Stimulated activated CD4-positive, alpha-beta T cell treated with anti-CD3 and anti-CD28 coated beads, Interleukin-12 subunit alpha, Interleukin-12 subunit beta, amount 100 ng/mL, for 24 hours (primary cell): ENCODE measurements around the gene PRKAR1B.

Experiments used
- DNase-seq, 2 experiments: peaks; one replicate each; pipeline ENCODE4 v3.0.0-alpha.2; 2020; ENCODE audit warnings: low read depth in 2 of 2

The PRKAR1B gene

GRCh38 chr7:541661-542060 lies 185.4 kb downstream of the PRKAR1B start:
- no peak for DNase-seq

DNA sequence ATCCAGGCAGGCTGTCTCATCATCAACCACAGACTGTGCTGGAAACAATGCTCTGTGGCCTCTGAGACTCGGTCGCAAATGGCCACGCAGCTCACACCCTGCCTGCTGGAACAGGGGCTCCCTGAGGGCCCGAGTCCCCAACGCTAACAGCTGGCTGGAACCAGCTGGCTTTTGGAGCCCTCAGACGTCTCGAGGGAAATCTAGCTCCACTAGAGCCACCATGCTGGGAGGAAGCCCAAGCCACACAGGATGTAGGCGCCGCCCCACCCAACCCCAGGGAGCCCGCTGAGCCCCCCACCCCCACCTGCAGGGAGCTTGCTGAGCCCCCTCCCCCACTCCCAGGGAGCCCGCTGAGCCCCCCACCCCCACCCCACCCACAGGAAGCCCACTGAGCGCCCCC lies 186.1 kb downstream of the PRKAR1B start:
- DNase-seq = no peak

- no peak for DNase-seq
Observed at GRCh38 chr7:540579-540978, 186.5 kb downstream of the PRKAR1B start.

DNA sequence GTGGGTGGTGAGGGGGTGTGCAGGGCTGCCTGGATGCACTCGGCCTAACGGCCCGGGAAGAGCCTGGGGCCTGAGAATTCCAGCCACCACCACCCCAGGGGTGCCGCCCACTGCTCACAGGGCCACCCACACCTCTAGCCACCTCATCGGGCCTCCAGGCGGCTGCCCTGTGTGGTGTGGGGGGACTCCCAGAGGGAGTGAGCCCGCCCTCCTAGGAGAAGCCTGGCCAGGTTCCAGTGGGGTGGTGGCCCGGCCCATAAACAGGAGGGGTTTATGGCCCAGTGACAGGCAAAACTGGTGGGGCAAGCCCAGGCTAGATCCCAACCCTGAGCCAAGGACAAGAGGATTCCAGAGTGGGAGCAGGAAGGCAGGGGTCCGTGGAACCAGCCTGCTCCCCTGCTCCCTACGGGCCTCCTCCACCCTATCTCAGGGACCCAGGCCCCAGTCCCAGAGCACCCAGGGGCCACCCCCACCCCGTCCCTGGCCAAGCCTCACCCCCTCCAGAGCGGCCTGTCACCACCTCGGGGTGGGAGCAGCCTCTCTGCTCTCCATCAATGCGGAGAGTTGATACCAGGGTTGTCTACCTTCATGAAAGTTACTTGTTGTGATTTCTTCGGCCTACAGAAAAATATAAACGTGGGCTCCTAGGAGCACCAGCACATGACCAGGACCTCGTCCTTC lies 187.2 kb downstream of the PRKAR1B start:
- DNase-seq = no peak

DNA sequence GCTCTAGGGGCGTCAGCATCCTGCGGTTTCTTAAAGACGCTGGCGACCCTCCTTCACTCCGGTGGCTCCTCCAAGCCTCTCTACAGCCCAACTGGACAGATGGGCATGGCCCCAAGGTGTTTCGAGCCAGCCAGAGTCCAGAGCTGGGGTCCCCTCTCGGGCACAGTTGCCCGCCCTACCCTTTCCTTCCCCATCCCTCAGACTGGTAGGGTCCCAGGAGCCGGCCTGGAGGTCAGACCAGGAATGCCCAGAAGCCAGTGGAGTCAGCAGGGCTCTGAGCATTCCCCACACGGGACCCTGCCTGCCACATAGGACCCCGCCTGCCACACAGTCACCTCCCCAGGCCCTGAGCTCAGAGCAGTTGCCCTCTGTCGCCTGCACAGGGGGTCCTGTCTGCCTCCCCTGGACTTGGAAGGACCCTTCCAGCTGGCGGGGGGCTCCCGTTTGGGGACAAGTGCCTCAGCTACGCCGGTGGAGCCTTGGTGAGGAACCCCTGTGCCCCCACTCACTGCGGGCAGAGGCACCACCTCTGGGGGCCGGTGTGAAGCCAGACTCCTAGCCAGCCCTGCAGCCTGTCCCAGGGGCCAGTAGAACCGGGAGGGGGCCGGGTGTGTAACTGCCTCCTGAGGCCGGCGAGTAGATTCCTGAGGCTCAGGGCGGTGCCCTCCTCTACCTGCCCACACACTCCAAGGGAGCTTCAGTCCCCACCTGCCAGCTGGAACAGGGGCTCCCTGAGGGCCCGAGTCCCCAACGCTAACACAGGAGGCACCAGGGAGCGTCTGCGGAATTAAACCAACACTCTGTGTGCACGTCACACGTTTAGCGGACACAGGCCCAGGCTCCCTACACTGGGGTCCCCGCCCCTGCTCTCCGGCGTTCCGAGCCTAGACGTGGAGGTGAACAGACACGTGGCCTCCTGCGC lies 188.1 kb downstream of the PRKAR1B start:
- no peak for DNase-seq

DNA sequence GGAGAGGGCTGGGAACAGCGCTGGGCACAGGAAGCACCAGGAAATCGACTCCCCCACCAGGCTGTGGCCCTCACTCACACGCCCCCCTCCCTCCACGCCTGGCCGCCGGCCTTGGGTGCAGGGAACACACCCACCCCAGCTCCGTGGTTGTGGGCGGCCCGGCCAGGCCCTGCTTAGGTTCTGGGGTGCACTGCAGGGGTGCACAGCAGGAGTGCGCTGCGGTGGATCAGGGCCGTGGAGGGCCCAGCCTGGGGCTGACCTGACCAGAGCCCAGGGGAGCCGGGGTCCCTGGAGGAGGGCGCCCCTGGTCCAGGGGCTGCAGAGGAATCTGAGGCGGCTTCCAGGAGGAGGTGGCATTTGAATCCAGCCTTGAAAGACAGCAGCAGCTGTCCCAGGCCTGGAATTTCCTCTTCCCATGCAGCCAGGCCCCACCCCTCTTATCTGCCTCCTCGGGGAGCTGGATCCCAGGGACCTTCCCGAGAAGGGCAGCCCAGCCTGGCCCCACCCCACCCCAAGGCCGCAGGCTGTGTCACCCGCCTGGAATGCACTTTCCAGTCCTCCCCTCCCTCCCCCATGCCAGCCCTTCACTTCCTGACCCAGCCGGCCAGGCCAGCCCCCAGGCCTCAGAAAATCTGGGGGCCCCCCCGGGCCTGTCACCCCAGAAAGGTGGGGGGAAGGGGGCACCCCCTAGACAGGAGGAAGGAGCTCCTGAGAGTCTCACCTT lies 189.0 kb downstream of the PRKAR1B start:
- DNase-seq = no peak

DNA sequence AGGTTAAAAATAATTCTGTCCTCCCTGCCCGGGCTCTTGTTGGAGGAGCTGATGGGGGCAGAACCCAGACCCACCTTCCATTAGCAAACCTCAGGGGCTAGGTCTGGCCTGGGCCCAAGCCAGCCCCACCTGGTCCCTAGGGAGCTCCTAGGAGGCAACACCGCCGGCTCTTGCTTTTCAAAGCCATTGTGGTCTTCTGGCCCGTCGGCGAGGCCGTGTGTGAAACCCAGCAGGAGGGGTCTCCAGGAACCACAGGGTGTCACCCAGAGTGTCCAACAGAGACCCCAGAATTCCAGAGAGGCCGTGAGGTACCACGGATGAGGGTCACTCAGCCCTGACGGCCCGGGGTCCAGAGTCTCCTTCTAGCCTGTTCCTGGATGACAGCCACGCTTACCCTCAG lies 190.8 kb downstream of the PRKAR1B start:
- DNase-seq = no peak

- DNase-seq = no peak
Observed at GRCh38 chr7:534959-535358, 192.1 kb downstream of the PRKAR1B start.

DNA sequence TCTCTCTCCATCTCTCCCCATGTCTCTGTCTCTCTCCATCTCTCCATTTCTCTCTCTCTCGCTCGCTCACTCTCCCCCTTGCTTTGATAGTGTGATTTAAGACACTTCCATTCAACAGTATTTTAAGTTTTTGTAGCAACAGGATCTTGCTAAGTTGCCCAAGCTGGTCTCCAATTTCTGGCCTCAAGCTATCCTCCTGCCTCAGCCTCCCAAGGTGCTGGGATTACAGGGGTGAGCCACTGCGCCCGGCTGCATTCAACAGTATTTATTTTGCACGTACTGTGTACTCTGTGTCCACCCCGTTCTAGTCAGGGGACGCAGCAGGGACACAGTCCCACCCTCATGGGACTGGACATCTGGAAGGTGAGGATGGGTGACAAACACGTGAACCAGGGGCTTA lies 193.0 kb downstream of the PRKAR1B start:
- DNase-seq = no peak

DNA sequence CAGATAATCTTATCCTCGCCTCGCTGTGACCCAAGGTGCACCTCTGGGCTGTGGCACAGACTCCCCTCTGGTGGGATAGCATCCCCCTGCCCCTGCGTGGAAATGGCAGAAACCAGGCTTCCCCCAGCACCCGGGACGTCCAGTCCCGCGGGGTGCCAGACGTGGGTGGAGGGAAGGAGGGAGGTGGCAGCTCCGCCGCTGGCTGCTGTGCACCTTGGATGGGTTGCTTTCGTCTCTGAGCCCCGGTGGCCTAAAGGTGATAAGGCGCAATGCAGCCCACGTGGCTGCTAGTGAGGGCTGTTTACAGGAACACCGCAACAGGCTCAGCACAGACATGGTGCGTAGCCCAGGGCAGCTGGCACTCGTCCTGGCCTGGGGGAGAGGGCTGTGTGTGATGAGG lies 193.8 kb downstream of the PRKAR1B start:
- no peak for DNase-seq

DNA sequence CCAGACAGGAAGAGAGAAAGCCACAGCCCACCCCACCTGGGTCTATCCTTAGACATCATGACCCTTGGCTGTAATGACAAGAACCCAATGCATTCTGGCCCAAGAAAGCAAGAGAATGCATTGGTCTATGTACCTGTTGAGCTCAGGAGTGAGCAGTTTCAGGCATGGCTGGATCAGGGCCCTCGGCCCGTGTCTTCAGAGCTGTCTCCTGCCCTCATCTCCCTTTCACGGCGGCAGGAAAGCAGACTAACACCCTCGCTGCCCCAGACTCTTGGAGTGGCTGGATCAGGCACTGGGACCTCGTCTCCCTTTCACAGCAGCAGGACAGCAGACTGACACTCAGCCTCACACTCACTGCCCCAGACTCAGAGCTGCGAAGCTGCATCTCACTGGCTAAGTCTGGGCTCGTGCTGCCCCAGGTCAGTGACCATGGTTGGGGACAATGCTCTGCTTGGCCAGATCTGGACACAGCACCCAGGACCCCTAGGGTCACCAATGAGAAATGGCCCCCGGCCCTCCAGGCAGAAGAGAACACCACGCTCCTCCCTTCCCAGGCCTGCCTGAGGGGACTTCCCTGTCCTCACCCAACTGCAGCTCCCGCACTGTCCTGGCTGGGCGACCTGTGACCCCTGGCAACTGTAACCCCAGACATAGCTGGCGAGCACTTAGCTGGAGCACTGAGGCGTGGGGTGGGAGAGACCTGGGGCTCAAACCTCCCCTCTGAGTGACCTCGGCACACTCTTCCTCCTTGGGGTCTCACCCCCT lies 194.5 kb downstream of the PRKAR1B start:
- DNase-seq = no peak

- DNase-seq = no peak
Observed at GRCh38 chr7:531777-532176, 195.3 kb downstream of the PRKAR1B start.

- DNase-seq = no peak
Observed at GRCh38 chr7:528451-528850, 198.6 kb downstream of the PRKAR1B start.

DNA sequence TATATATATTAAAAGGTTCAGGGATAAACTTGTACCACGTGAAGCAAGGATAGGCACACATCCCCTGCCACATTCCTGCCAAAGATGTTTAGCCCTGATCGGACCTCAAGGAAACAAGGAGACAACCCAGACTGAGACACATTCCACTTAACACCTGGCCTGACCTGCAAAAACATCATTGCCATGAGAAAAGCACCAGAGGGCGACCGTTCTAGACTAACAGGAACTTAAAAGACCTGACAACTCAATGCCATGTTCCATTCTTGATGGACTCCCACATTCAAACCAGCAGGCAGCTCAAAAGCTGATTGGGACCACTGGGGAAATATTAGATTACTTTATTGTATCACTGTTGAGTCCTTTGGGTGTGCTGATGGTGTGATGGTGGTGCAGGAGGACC lies 199.4 kb downstream of the PRKAR1B start:
- no peak for DNase-seq

DNA sequence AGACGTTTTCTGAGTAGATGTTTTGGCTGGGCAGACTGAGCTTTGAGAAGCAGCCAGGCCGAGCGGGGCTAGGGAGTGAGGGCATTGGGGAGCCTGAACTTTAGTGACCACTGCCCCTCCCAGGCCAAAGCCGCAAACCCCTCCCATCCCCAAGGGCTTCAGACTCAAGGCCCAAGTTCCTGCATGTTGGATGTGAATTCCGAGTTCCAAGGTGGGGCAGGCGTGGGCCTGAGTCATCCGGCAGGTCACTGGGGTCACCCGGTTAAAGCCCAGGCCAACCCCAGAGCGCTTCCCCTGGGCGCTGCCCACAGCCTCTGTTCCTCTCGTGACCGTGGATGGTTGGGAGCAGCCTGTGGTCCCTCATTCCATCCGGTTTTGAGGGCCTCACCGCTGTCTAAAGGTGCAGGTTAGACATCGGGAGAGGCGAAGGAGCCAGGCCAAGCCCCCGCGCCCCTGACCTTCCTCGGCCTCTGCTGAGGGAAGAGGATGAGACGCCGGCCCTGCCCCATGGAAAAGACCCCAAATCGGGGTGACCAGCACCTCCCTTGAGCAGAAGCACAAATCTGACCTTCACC lies 200.5 kb downstream of the PRKAR1B start:
- no peak for DNase-seq

DNA sequence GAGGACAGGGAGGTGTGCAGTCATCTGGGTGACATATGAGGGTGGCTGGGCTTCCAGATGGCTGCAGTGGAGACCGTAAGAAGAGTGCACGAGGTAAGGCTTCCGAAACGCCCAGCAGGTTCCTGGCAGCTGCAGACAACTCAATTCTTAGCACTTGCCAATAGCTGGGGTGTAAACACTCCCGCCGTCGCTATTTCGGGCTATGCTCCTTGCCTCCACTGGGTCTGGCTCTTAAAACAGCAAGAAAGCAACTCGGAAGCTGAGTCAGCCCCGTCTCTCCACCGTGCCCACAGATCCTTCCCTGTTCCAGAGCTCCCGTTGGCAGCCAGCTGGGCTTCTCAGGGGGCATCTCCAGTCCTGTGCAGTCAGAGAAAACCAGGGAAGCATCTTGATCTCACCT lies 201.3 kb downstream of the PRKAR1B start:
- no peak for DNase-seq

- DNase-seq = no peak
Observed at GRCh38 chr7:524800-525199, 202.3 kb downstream of the PRKAR1B start.

DNA sequence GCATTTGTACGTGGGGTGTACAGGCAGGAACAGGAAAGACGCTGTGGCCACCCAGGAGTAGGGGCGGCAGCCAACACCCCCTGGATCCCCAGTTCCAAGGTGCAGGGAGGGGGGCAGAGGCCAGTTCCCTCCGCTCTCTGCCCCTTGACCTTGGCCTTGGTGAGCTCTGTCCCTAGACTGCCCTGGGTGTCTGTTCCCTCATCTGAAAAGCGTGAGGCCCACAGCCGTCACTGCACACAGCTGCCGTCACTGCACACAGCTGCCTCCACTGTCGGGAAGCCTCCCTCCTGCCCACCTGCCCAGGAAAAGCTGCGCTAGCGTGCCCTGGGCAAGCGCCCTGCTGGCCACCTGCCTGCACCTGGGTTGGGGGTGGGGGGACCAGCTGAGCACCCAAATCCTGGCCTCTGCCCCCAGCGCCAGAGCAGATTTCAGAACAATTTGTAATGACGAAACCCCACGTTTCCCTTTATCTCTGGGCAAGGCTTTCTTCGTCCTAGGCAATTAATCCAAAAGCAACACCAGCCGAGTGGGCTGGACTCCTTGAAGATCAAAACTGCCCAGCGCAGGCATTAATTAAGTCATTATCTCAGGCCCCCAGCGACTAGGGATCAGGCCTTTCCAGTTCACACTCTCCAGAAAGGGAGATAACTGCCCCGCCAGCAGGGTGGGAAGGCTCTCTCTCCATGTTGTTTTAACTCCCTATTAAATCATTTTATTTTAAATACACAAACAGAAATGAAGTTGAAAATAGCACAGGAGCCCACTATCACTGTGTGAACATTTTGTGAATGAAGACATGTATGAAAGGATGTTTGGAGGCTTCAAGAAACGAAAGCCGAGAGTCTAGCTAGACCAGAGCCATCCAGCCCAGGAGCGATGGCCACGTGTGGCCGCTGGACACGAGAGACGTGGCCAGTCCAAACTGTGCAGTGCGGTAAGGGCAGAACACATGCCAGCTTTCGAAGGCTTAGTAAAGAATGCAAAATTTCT lies 203.4 kb downstream of the PRKAR1B start:
- no peak for DNase-seq

- no peak for DNase-seq
Observed at GRCh38 chr7:522951-523314, 204.1 kb downstream of the PRKAR1B start.
